ENCODE data around the gene MMEL1.

The MMEL1 gene

DNA sequence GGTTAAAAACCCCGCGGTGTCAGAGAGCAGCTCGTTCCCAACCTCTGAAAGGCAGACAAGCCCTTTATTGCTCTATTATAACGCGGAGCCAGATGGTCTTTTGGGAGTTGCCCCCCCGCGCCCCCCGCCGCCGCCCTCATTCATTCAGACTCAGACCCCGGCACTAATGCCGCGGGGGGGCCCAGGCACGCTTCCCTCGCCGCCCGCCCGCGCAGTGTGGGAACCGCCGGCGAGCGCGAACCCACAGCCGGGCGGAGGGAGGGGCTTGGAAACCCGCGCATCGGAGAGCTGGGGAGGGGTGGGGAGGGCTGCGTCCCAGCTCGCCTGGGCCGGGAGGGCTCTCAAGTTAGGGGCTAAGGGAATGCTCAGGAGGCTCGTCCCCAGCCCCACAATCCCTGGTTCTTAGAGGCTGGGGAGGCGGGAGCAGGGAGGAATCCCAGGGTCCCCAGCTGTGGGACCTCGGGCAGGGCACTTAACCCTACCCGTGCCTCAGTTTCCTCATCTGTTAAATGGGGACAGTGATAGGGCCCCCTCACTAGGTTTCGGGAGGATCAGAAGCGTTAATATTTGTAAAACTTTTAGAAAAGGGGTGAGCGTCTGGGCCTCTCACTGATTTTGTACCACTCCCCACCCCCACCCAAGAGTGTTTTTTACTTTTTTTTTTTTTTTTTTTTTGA is 91.9 kb downstream of the MMEL1 start:
- no peak for DNase-seq

Measured in activated CD4-positive, CD25-positive, alpha-beta regulatory T cell (primary cell).